HG03575 (cell line): Measurements from ENCODE around the gene FRRS1.
A peak's percentile ranks its signal among the peaks of the same experiment; 100 is the strongest.

Experiments used
- ATAC-seq: cut with Tn5 transposase; IDR thresholded peaks from one replicate; pipeline ENCODE4 v1.9.1; 2021; ENCODE audit not compliant: unreplicated experiment, insufficient number of reproducible peaks, low FRiP score; ENCODE audit errors: extremely low read depth

The FRRS1 gene

GRCh38 chr1:99697580-99697979 lies 68.9 kb downstream of the FRRS1 start:
- ATAC-seq: no peak

GRCh38 chr1:99696616-99697015 lies 69.8 kb downstream of the FRRS1 start:
- ATAC-seq: no peak

GRCh38 chr1:99691175-99691574 lies 75.3 kb downstream of the FRRS1 start:
- no peak for ATAC-seq

GRCh38 chr1:99685516-99686180 lies 80.8 kb downstream of the FRRS1 start:
- ATAC-seq: peak; percentile 87

GRCh38 chr1:99682291-99682751 lies 84.1 kb downstream of the FRRS1 start:
- no peak for ATAC-seq

- no peak for ATAC-seq
Observed at GRCh38 chr1:99681583-99681982, 84.9 kb downstream of the FRRS1 start.

- no peak for ATAC-seq
Observed at GRCh38 chr1:99680270-99680669, 86.2 kb downstream of the FRRS1 start.

- no peak for ATAC-seq
Observed at GRCh38 chr1:99677416-99677815, 89.0 kb downstream of the FRRS1 start.

- no peak for ATAC-seq
Observed at GRCh38 chr1:99676876-99677275, 89.6 kb downstream of the FRRS1 start.

- no peak for ATAC-seq
Observed at GRCh38 chr1:99675994-99676393, 90.4 kb downstream of the FRRS1 start.

- ATAC-seq: no peak
Observed at GRCh38 chr1:99675292-99675691, 91.1 kb downstream of the FRRS1 start.

GRCh38 chr1:99674115-99675064 lies 92.0 kb downstream of the FRRS1 start:
- no peak for ATAC-seq

GRCh38 chr1:99673315-99673714 lies 93.1 kb downstream of the FRRS1 start:
- ATAC-seq: no peak

- ATAC-seq: no peak
Observed at GRCh38 chr1:99672530-99673213, 93.8 kb downstream of the FRRS1 start.

GRCh38 chr1:99672038-99672437 lies 94.4 kb downstream of the FRRS1 start:
- ATAC-seq: no peak

- ATAC-seq: no peak
Observed at GRCh38 chr1:99670583-99670982, 95.9 kb downstream of the FRRS1 start.

- ATAC-seq: no peak
Observed at GRCh38 chr1:99669821-99670220, 96.6 kb downstream of the FRRS1 start.

- ATAC-seq: no peak
Observed at GRCh38 chr1:99669376-99669775, 97.1 kb downstream of the FRRS1 start.

- ATAC-seq: no peak
Observed at GRCh38 chr1:99665212-99665611, 101.2 kb downstream of the FRRS1 start.

- no peak for ATAC-seq
Observed at GRCh38 chr1:99663501-99663900, 102.9 kb downstream of the FRRS1 start.
